ENCODE data around the gene FHDC1.

Gene FHDC1

DNA sequence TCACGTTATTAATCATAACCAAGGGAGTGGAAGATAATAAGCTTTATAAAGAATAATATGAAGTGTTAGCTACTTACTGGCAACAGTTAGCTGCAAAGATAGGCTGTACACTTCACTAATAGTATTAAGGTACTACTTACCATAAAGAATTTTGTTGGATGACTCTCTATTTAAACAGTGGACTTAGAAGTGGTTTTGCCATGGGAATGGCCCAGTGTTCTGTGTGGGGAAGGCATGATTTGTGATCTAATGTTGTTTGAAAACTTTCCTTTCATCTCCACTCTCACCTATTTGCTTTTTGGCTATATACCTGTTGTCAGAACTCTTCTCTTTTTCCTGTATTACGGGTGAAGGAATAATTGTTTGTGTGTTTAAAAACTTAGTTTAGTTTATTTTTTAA is 23.0 kb downstream of the FHDC1 start:
- no peak for DNase-seq

DNA sequence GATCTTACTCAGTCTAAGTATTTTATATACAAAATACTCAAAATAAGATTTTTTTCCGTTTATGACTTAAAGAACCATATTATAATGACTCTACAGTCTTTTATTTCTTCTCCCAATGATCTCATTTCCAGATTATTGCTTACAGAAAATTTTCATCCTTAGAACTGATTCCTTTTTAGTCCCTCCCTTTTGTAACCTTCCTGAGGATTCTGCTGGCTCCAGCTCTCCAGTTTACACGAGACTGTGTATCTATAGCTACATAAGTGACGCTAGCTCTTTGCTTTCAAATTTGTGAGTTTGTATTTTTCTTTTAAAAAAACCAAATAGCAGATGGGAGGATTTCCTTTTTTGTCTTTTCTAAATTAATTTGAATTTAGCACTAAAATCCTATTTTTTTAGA is 24.0 kb downstream of the FHDC1 start:
- DNase-seq, result no peak

DNA sequence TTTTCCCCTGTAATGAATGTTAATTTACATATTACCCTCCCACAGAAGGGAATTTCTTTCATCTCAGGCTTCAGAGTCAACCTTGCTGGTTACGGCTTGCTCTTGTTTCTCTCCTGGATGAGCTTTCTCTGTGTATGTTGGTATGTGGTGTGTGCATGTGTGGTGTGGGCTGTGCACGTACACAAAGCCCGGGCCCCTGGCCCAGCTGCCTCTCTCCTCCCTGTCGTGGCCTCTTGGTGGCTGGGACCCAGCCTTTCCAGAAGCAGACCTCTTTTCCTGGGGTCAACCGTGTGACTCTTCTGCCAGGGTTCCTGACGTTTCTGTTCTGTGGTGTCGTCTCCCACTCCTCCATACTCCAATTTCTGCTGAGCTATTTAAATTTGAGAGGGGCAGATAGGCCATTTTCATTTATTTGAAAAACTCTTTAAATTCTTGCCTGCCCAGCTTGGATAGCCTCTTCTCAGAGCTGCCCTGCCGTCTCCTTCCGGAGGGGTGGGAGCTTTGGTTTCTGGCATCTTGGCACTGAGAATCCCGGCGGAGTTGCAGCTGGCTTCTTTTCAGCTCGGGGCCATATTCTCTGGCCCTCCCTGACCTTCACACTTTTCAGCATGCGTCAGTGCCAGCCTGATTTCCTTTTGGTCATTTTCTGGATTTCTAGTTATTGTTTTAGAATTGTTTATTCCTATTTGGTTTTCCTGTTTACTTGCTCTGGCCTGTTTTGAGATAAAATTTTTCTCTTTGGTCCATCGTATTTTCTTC is 25.1 kb downstream of the FHDC1 start:
- no peak for DNase-seq

DNA sequence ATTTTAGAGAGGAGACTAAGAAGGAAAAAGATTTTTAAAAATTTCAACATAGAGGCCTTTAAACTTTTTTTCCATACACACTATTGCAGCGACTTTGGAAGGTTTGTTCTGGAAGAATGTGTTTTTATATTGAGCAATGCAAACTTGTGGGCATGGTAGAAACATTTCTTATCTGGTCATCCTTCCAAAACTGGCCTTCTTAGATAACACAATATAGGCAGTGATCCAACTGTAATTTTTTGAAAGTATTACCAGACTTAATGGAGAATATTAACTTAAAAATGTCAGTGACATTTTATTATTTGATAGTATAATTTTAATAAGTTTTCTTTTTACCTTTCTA is 25.6 kb downstream of the FHDC1 start:
- DNase-seq, result no peak

DNA sequence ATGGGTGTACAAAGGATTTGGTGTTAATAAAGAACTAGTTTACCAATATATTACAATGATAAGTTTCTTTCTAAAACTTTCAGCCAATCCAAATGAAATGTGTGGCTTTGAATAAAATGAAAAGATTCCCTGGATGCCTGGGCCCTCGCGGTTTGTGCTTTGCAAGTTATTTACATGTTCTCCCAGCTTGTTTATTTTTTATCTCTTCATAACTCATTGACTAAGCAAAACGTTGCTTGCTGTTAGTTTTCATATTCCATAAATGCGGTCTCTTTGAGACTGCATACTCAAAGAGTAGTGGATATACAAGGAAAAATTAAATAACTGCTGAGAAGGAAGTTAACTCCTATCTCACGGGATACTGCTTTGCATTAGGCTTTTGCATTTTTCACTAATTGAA is 26.0 kb downstream of the FHDC1 start:
- no peak for DNase-seq

DNA sequence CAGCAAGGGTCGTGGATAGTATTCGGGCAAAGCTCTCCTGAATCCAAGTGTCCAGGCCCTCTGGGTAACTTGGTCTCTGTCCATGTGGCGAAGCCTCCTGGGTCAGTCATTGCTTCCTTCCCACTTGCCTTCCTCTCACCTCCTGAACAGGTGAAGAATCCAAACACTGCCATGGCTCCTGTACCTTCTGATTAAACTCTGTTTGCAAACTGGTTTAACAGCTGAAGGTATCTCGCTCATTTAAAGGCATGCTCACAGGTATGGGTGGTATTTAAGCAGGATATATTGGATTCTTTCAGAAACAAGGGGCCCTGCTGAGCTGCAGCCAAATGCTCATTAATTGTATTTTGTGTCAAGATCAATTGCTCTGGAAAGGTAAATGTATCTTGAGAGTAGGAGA is 28.2 kb downstream of the FHDC1 start:
- DNase-seq, result no peak

DNA sequence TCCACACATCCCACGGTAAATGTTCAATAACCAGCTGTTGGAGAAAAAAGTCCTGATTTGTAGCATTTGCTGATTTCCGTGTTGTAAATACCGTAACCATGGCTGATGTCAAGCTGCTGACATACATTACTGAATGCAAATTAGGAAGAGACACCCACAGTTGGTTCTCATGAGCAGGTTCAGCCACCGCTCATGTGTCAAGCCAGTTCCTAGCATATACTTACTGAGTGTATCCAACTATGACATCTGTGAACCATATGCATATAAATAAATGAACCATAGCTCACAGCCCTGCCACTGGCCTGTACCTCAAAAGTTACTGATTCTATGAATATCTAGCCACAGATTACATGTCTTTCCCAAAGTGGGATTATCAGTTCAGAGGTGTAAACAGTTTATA is 29.5 kb downstream of the FHDC1 start:
- DNase-seq, result no peak

DNA sequence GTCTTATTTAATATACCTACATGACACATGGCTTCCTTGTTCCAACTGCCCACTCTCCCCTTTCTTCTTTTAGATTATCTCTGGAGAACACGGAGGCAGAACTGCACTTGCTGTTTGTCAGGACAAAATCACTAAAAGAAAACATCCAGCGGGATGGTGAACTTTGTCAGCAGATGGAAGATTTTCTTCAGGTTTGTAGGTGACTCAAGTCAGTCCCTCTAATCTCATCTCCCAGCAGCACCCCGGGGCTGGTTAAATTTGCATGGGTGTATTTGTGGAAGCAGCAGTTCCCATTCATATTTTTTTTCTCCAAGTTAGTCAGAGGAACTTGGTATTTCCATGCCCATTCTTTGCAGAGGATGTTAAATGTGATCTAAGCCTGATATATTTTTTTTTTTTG is 31.8 kb downstream of the FHDC1 start:
- no peak for DNase-seq

DNA sequence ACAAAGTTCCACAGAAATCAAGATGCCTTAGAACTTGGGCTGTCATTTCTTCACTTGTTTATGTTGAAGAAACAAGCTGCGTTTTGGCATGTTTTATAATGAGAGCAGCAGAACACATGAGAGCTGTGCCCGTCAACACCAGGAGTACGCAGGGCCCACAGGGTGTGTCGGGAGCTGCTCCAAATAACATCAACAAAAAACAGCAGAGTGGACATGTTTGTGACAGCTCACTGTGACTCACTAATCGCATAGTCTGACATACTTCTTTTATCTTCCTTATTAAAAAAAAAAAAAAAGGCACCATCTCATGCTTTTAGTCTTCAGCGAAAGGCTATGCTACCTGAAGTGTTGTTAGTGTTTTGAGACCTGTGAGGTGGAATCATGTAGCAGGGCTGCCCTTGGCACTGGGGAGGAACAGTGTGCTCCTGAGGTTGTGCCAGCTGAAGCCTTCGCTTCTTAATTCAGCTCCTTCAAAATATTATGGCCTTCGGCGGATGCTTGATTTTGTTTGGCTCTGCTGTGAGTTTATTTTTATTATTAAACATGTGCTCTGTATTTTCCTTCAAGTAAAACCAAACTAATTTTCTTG is 32.8 kb downstream of the FHDC1 start:
- no peak for DNase-seq

DNA sequence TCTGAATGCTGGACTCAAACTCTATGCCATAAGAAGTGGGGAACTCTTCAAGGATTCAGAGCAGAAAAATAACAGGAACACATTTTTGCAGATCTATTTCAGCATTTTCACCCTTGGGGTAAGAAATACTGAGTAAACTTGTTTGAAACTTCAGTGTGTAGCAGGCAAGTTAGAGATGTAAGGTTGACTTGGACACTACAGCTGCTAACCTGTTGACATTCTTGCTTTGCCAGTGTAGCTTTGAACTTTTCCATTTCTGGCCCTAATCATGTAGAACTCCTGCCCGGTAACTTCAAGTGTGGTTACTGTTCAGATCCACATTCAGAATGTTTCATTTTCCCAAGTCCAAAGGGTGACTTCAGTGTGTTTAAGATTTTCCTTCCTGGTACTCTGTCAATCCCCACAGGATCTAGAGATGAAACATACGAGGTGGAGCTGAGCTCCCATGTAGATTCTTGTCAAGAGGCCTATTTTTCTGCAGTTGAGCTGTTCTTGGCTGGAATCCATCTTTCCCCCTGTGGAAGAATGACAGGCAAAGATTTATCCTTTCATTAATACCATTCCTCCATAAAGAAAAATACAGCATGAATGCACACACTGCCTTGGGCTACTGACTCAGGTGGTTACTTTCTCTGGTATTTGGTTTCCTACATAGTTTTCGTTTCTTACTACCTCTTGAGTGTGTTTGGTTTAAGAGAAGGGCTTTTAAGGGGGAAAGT is 34.1 kb downstream of the FHDC1 start:
- DNase-seq, result no peak

DNA sequence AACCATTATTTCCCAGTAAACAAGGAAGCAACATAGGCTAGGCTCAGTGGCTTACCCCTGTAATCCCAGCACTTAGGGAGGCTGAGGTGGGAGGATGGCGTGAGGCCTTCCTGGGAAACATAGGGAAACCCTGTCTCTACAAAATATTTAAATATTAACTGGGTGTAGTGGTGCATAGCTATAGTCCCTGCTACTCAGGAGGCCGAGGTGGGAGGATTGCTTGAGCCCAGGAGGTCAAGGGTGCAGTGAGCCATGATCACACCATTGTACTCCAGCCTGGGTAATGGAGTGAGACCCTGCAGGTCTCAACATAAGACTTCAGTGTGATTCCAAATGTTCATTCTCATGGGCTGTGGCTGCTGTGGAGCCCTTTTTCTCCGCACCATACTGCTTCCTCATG is 34.9 kb downstream of the FHDC1 start:
- no peak for DNase-seq

DNA sequence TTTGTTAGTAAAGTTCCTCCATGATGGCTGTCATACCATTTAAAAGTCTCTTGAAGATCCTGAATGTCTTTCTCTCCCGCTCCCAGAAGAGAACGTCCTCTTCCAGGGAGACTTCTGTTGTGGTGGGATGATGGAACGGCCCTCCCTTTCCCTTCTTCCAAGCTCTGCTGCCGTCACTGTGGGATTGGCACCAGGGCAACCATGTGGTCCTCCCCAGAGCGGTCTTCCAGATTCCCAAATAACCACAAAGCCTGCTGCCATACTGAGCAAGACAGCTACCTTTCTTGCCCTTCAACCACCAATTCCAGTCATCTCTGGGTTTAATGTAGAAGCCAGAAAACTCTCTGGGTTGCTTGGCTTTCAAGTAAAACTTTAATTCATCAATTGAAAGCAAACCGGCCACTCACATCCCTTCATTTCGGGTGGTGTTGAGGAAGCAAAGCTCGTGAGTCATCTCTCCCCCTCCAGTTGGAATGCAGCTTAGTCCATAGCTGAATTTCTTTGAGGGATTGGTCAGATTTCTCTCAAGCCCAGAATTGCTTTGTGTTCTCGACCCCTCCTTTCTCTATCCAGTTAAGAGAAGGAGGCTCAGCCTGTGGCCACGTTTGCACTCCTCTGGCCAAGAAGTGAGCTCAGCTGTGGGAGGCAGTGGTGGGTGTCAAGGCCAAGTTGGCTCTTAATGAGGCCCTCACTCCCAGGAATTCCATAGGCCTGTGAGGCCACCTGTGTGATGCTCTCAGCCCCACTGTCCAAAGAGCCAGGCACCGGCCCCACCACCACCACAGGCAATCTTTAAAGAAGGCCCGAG is 36.9 kb downstream of the FHDC1 start:
- no peak for DNase-seq

DNA sequence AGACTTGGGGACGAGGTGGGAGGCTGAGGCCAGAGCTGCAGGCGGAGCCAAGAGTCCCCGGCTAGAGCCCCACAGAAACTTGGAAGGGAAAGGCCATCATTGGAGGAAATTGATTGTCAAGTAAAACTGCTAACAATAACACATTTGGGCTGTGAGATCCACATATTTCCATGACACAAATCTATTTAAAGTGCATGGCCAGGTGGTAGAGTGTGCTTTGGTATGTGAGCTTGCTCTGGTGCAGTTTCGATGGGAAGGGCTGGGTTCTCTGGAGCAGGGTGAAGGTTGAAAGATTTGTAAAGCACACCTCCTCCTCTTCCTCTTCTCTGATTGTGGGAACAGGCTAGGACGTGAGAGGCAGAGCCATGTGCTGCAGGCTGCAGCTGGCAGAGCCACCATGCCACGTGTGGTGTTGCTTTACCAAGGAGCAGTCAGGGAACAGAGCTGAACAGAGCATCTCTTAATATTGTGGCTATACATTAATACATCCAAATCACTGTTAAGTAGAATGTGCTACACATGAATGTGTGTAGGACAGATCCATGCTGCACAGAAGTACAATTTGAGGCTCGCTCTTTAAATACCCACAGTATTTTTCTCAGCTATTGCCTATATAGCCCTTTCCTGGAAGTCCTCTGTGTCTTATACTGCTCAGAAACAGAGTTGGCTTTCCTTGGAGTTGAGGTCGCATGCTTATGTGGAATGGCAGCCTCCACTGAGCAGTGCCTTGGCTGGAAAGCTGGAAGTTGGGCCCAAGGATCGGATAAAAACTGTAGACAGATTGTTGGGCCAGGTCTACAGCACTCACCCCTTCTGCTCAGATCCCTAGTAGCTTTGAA is 37.7 kb downstream of the FHDC1 start:
- DNase-seq, result no peak

DNA sequence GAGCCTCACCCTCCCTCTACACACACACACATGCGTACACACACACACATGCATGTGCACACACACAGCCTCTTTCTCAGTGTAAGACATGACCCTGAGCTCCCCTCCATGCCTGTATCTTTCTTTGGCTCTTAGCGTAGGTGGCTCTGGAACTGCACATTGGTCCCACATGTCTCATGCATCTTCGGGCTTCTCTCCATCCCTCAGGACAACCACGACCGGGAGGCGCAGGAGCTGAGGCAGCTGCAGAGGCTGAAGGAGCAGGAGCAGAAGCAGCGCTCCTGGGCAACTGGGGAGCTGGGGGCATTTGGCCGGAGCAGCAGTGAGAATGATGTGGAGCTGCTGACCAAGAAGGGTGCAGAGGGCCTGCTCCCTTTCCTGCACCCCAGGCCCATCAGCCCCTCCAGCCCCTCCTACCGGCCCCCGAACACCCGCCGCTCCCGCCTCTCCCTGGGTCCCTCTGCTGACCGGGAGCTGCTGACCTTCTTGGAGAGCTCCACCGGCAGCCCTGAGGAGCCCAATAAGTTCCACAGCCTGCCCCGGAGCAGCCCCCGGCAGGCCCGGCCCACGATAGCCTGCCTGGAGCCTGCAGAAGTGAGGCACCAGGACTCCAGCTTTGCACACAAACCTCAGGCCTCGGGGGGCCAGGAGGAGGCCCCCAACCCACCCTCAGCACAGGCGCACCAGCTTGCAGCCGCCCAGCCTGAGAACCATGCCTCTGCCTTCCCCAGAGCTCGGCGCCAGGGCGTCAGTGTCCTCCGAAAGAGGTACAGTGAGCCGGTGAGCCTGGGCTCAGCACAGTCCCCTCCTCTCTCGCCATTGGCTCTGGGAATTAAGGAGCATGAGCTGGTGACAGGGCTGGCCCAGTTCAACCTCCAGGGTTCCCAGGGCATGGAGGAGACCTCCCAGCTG is 38.6 kb downstream of the FHDC1 start:
- no peak for DNase-seq

DNA sequence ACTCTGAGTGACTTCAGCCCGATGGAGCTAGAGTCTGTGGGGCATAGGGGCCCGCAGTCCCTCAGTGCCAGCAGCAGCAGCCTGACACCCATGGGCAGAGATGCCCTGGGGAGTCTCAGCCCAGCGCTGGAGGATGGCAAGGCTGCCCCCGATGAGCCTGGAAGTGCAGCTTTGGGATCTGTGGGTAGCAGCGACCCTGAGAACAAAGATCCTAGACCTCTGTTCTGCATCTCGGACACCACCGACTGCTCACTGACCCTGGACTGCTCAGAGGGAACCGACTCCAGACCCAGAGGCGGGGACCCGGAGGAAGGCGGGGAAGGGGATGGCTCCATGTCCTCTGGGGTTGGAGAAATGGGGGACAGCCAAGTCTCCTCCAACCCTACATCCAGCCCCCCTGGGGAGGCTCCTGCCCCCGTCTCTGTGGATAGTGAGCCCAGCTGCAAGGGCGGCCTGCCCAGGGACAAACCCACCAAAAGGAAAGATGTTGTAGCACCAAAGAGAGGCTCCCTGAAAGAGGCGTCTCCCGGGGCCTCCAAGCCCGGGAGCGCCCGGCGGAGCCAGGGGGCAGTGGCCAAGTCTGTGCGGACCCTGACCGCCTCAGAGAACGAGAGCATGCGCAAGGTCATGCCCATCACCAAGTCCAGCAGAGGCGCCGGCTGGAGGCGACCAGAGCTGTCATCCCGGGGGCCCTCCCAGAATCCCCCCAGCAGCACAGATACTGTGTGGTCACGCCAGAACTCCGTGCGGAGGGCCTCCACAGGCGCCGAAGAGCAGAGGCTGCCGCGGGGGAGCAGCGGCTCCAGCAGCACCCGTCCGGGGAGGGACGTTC is 39.5 kb downstream of the FHDC1 start:
- no peak for DNase-seq

DNA sequence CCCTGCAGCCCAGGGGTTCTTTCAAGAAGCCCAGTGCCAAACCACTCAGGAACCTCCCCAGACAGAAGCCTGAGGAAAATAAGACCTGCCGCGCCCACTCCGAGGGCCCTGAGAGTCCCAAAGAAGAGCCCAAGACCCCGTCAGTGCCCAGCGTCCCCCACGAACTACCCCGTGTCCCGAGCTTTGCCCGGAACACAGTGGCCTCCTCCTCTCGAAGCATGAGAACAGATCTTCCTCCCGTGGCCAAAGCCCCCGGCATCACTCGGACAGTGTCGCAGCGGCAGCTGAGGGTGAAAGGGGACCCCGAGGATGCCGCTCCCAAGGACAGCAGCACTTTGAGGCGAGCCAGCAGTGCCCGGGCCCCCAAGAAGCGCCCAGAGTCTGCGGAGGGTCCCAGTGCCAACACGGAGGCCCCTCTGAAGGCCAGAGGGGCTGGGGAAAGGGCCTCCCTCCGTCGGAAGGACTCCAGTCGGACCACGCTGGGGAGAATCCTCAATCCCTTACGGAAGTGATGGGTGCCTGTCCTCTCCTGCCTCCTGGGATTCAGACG is 40.2 kb downstream of the FHDC1 start:
- no peak for DNase-seq

DNA sequence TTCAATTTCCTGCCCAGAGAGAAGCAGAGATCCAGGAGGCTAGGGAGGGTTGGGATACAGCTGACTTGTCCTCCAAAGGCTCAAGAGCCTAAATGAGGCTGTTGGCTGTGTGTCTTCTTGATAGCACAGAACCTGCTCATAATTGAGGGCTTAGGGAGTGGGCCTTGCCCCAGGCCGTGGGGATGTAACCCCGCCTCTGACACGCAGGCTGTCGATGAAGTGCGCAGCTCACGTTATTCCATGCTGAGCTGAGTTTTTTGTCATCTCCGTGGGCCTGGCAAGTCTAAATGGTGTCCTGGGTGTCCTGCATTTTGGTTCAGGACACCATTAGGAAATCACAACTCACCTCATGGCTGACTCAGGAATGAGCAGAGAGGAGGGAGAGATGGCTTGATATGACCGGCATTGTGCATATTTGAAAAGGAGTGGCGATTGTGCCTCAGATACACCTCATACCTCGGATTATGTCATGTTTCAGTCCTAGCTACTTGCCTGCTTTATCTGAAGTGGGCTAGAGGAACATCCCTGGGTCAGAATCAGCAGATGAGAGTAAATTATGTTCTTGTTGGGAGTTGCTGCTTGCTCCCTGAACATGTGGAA is 43.7 kb downstream of the FHDC1 start:
- DNase-seq, result no peak

DNA sequence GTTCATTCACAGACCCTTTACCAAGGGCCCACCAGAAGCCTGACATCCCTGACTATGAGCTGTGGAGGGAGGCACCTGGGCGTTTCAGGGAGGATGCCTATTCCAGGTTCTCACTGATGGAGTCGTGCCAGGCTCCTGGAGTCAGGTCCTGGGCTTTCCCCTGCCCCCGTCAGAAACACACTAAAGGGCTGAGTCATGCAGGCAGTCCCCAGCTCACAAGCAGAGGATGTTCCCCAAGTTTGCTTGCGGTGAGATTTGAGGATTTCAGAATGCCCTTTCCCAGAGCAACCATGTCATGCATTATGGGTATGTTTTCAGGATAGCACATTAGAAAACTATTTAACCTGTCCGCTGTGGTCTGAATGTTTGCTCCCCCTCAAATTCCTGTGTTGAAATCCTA is 45.2 kb downstream of the FHDC1 start:
- no peak for DNase-seq

DNA sequence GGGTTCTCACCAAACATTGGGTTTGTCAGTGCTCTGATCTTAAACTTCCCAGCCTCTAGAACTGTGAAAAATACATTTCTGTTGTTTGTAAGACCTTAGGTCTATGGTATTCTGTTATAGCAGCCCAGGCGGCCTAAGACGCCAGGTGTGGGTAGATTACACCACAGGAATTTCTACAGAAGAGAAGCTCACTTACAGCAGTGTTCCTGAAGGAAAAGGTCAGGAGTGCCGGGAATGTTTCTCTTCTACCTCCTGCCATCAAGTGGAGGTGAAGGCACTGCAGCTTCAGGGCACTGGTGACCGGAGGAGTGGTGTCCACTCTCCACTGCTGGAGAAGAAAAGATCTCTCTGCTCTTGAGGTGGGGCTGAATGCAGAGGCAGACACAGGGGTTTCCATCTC is 45.7 kb downstream of the FHDC1 start:
- DNase-seq, result no peak

DNA sequence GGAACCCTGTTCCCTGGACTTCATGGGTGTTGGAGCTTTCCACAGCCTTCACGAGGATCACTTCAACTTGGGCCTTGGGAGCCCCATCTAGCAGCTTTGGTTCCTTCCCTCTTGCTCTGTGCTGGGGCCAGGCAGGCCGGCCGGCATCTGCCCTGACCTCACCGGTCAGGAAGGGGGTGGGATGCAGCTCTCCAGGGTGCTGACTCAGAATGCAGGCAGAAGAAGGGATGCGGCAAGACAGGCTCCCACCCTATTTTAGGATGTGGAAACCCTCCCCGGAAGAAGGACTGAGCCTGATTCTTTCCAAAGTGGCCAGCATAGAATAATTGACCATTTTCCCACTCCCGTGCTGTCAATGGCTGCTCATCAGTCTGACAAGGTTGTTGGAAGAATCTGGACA is 47.1 kb downstream of the FHDC1 start:
- DNase-seq, result no peak

All from NCI-H1092 treated with DMSO at 0.1 percent for 48 hours (cell line).